OCI-LY1 (cell line): ENCODE results near the gene DZANK1.
"Not testable (repeated sequence)": the region's sequence is repeated elsewhere in the genome, so short reads cannot be mapped to it uniquely, and the experiment has no call there.

Source experiments
- H2AFZ ChIP-seq: fragments of 200-600 bp; sonication (generic), shearing (Covaris generic); 2 replicates; pipeline ENCODE4 v1.6.0; 2014; ENCODE audit warnings: antibody characterized with exemption, mild to moderate bottlenecking, low read length
- H3F3A ChIP-seq: fragments of 200-600 bp; sonication (generic), shearing (Covaris generic); 2 replicates; pipeline ENCODE4 v1.6.0; 2014; ENCODE audit warnings: mild to moderate bottlenecking, antibody characterized with exemption, low read length, moderate library complexity; ENCODE audit not compliant: insufficient read depth
- H3K27ac ChIP-seq: fragments of 200-600 bp; sonication (generic); 2 replicates; pipeline ENCODE4 v1.5.1; 2014; ENCODE audit warnings: low read length, mixed run types, mild to moderate bottlenecking, low read depth; ENCODE audit not compliant: poor library complexity, severe bottlenecking
- H3K27me3 ChIP-seq: fragments of 200-600 bp; sonication (generic); 2 replicates; pipeline ENCODE4 v1.6.0; 2014; ENCODE audit warnings: antibody characterized with exemption, mild to moderate bottlenecking, low read length, moderate library complexity; ENCODE audit not compliant: insufficient read depth
- H3K36me3 ChIP-seq: fragments of 200-600 bp; sonication (generic); 2 replicates; pipeline ENCODE4 v1.6.1; 2014; ENCODE audit warnings: mild to moderate bottlenecking, antibody characterized with exemption, low read length, moderate library complexity, mixed read lengths; ENCODE audit not compliant: insufficient read depth
- H3K4me1 ChIP-seq: fragments of 200-600 bp; sonication (generic); 2 replicates; pipeline ENCODE4 v1.5.1; 2014; ENCODE audit warnings: mild to moderate bottlenecking, low read length, moderate library complexity; ENCODE audit not compliant: insufficient read depth, severe bottlenecking
- H3K4me2 ChIP-seq: fragments of 200-600 bp; sonication (generic), shearing (Covaris generic); 2 replicates; pipeline ENCODE4 v1.6.1; 2014; ENCODE audit warnings: low read length
- H3K4me3 ChIP-seq: fragments of 200-600 bp; sonication (generic); 2 replicates; pipeline ENCODE4 v1.5.1; 2014; ENCODE audit warnings: low read length, low read depth, mild to moderate bottlenecking, mixed read lengths; ENCODE audit not compliant: poor library complexity, severe bottlenecking
- H3K79me2 ChIP-seq: fragments of 200-600 bp; shearing (Covaris generic); 2 replicates; pipeline ENCODE4 v1.6.1; 2016; ENCODE audit warnings: mixed run types, low read length, mixed read lengths; ENCODE audit not compliant: insufficient read depth
- H3K9ac ChIP-seq: fragments of 200-600 bp; sonication (generic), shearing (Covaris generic); 2 replicates; pipeline ENCODE4 v1.6.1; 2014; ENCODE audit warnings: mild to moderate bottlenecking, low read length, mixed read lengths
- H3K9me2 ChIP-seq: fragments of 200-600 bp; sonication (generic), shearing (Covaris generic); 2 replicates; pipeline ENCODE4 v1.6.1; 2014; ENCODE audit warnings: low read depth, mild to moderate bottlenecking, low read length, mixed read lengths
- H3K9me3 ChIP-seq: fragments of 200-600 bp; shearing (Covaris generic); 2 replicates; pipeline ENCODE4 v1.6.1; 2014; ENCODE audit warnings: low read length, mixed read lengths
- H4K20me1 ChIP-seq: fragments of 200-600 bp; sonication (generic), shearing (Covaris generic); 2 replicates; pipeline ENCODE4 v1.6.0; 2016; ENCODE audit warnings: mild to moderate bottlenecking, low read length; ENCODE audit not compliant: insufficient read depth
- CTCF ChIP-seq: fragments of 200-600 bp; sonication (generic), shearing (Covaris generic); IDR thresholded peaks from 2 replicates; pipeline ENCODE4 v1.5.1; 2017; ENCODE audit warnings: mild to moderate bottlenecking, antibody characterized with exemption, low read length, moderate library complexity, mixed read lengths
- EZH2 ChIP-seq: fragments of 200-600 bp; sonication (generic), shearing (Covaris generic); IDR thresholded peaks from 2 replicates; pipeline ENCODE4 v1.8.0; 2017; ENCODE audit warnings: borderline replicate concordance, mixed run types, mild to moderate bottlenecking, antibody characterized with exemption, low read length, moderate library complexity, mixed read lengths

Gene DZANK1

GRCh38 chr20:18506744-18507143 lies 39.9 kb upstream of the DZANK1 start:
- Histone ChIP-seq H3K9me3 (no peaks in the 10 kb centered on the region), H2AFZ (peak overlapping the region; percentile 11; the same call in 1 of the 2 replicates), H3K4me3 (peak overlapping the region; percentile 78), H3K79me2 (peaks cover 6% of the 10 kb centered on the region; the same call in 1 of the 2 replicates), H3K4me1 (peaks cover 21% of the 10 kb centered on the region), H3K27me3 (no peaks in the 10 kb centered on the region), H3F3A (no peaks in the 10 kb centered on the region), H4K20me1 (no peaks in the 10 kb centered on the region), H3K9ac (peak overlapping the region; percentile 65), H3K4me2 (peak overlapping the region; percentile 93), H3K9me2 (no peaks in the 10 kb centered on the region), H3K27ac (peak overlapping the region; percentile 91), H3K36me3 (peaks cover 22% of the 10 kb centered on the region; the same call in 1 of the 2 replicates)
- TF ChIP-seq CTCF (no peak), EZH2 (no peak)

GRCh38 chr20:18504479-18505060 lies 37.7 kb upstream of the DZANK1 start:
- TF ChIP-seq EZH2 (no peak), CTCF (no peak)

GRCh38 chr20:18501672-18502071 lies 34.8 kb upstream of the DZANK1 start:
- H3K4me2 ChIP-seq, H3K79me2 ChIP-seq, H3K36me3 ChIP-seq, H3F3A ChIP-seq, H3K9ac ChIP-seq, H3K4me1 ChIP-seq, H2AFZ ChIP-seq, H3K9me3 ChIP-seq, H3K27me3 ChIP-seq, H4K20me1 ChIP-seq, H3K4me3 ChIP-seq, H3K9me2 ChIP-seq, H3K27ac ChIP-seq: not testable (repeated sequence)

More at GRCh38 chr20:18504479-18505060, 37.7 kb upstream of the DZANK1 start:
- Histone ChIP-seq H3F3A (no peaks in the 10 kb centered on the region), H3K27me3 (no peaks in the 10 kb centered on the region), H3K9ac (no peak overlapping the region), H3K9me2 (no peaks in the 10 kb centered on the region), H3K4me3 (no peak overlapping the region), H3K27ac (no peak overlapping the region), H3K36me3 (peaks cover 3% of the 10 kb centered on the region; the same call in 1 of the 2 replicates), H3K4me1 (peaks cover 21% of the 10 kb centered on the region), H3K4me2 (no peak overlapping the region), H2AFZ (no peak overlapping the region), H4K20me1 (no peaks in the 10 kb centered on the region), H3K79me2 (peaks cover 6% of the 10 kb centered on the region; the same call in 1 of the 2 replicates), H3K9me3 (no peaks in the 10 kb centered on the region)

- no peak overlapping the region for H3K27ac ChIP-seq
- H3K36me3 ChIP-seq: peaks cover 9% of the 10 kb centered on the region; the same call in 1 of the 2 replicates
- no peaks in the 10 kb centered on the region for H3K9me3 ChIP-seq
- no peaks in the 10 kb centered on the region for H3K9me2 ChIP-seq
- no peaks in the 10 kb centered on the region for H3F3A ChIP-seq
- peak overlapping the region; percentile 86 for H3K4me3 ChIP-seq
- H3K79me2 ChIP-seq: no peaks in the 10 kb centered on the region
- no peaks in the 10 kb centered on the region for H4K20me1 ChIP-seq
- peak overlapping the region; percentile 82 for H2AFZ ChIP-seq
- no peaks in the 10 kb centered on the region for H3K27me3 ChIP-seq
- peak overlapping the region; percentile 82; the same call in 1 of the 2 replicates for H3K9ac ChIP-seq
- peaks cover 15% of the 10 kb centered on the region for H3K4me1 ChIP-seq
- H3K4me2 ChIP-seq: peak overlapping the region; percentile 77
- no peak for TF ChIP-seq CTCF
- TF ChIP-seq EZH2: no peak
Measured at GRCh38 chr20:18497603-18498002, 30.8 kb upstream of the DZANK1 start.
